SK-N-SH (cell line): ENCODE measurements around the gene ST6GALNAC3. TPM values are rescaled to one million over a fixed set of nuclear protein-coding genes. Genes with fewer than 3 reads are reported as not detected.

ENCODE experiments used
- CTCF ChIA-PET: fragments of 300-600, 350-600 bp; formaldehyde crosslinking; extraction: SDS; loops from one replicate; lab custom pipeline; 2021; lab: Yijun Ruan, JAX
- POLR2A ChIA-PET: fragments of 350-600 bp; sonication (Branson Sonifier 250); formaldehyde crosslinking; extraction: SDS; loops from one replicate; lab custom pipeline; 2020; ENCODE audit warnings: antibody characterized with exemption, inconsistent platforms; lab: Yijun Ruan, JAX
- DNase-seq: peaks from one replicate; pipeline ENCODE4 v3.0.0; 2012
- H2AFZ ChIP-seq: fragments of 200-600 bp; sonication (generic); 2 replicates; pipeline ENCODE4 v1.8.1; 2016; ENCODE audit warnings: antibody characterized with exemption, mild to moderate bottlenecking, low read depth
- H3F3A ChIP-seq: fragments of 200-600 bp; sonication (generic); replicated peaks from 2 replicates; pipeline ENCODE3; 2016; ENCODE audit warnings: antibody characterized with exemption, mild to moderate bottlenecking; ENCODE audit not compliant: insufficient read depth
- H3K27ac ChIP-seq, 2 experiments: fragments of 200-500 bp in 1 of 2; fragments of 200-600 bp in 1 of 2; sonication (Bioruptor generic) in 1 of 2; sonication (generic), shearing (Covaris generic) in 1 of 2; 2 replicates each; pipeline versions ENCODE4 v1.5.1 to v1.6.1; 2014 to 2016; ENCODE audit warnings: low read depth in 2 of 2, inconsistent platforms in 1 of 2, low read length in 1 of 2, mild to moderate bottlenecking in 1 of 2, mixed read lengths in 1 of 2
- H3K27me3 ChIP-seq: fragments of 200-600 bp; sonication (generic), shearing (Covaris generic); 2 replicates; pipeline ENCODE4 v1.6.1; 2016; ENCODE audit warnings: mixed run types; ENCODE audit not compliant: insufficient read depth
- H3K36me3 ChIP-seq, 2 experiments: fragments of 200-500 bp in 1 of 2; fragments of 200-600 bp in 1 of 2; sonication (Bioruptor generic) in 1 of 2; sonication (generic) in 1 of 2; replicated peaks in 1 of 2; 2 replicates each; pipeline versions ENCODE3 to v1.5.1; 2014 to 2016; ENCODE audit warnings: low read length in 1 of 2, mild to moderate bottlenecking in 1 of 2; ENCODE audit not compliant: insufficient read depth in 2 of 2, control insufficient read depth in 1 of 2
- H3K4me1 ChIP-seq, 2 experiments: fragments of 200-500 bp in 1 of 2; fragments of 200-600 bp in 1 of 2; sonication (Bioruptor generic) in 1 of 2; sonication (generic), shearing (Covaris generic) in 1 of 2; 2 replicates each; pipeline versions ENCODE4 v1.5.1 to v1.6.1; 2014 to 2016; ENCODE audit warnings: low read depth in 1 of 2, low read length in 1 of 2, mixed run types in 1 of 2; ENCODE audit not compliant: insufficient read depth in 2 of 2, control insufficient read depth in 1 of 2
- H3K4me2 ChIP-seq: fragments of 200-600 bp; sonication (generic), shearing (Covaris generic); 2 replicates; pipeline ENCODE4 v1.6.1; 2017; ENCODE audit warnings: mixed run types
- H3K4me3 ChIP-seq, 2 experiments: fragments of 200-500 bp in 1 of 2; fragments of 200-600 bp in 1 of 2; sonication (Bioruptor generic) in 1 of 2; sonication (generic), shearing (Covaris generic) in 1 of 2; 2 replicates each; pipeline versions ENCODE4 v1.5.1 to v1.8.1; 2014 to 2016; ENCODE audit warnings: low read depth in 2 of 2, inconsistent platforms in 1 of 2, low read length in 1 of 2, mild to moderate bottlenecking in 1 of 2, mixed read lengths in 1 of 2, moderate library complexity in 1 of 2
- H3K79me2 ChIP-seq: fragments of 200-600 bp; sonication (generic); 2 replicates; pipeline ENCODE4 v1.8.1; 2017; ENCODE audit warnings: mild to moderate bottlenecking; ENCODE audit not compliant: insufficient read depth
- H3K9ac ChIP-seq: fragments of 200-600 bp; sonication (generic); 2 replicates; pipeline ENCODE4 v1.6.1; 2017; ENCODE audit warnings: mixed run types
- H3K9me2 ChIP-seq: fragments of 200-600 bp; sonication (generic); 2 replicates; pipeline ENCODE4 v1.6.1; 2017; ENCODE audit warnings: mixed run types
- H3K9me3 ChIP-seq: fragments of 200-600 bp; sonication (generic); 2 replicates; pipeline ENCODE4 v1.6.1; 2017; ENCODE audit warnings: mixed run types, mild to moderate bottlenecking, moderate library complexity
- H4K20me1 ChIP-seq: fragments of 200-600 bp; sonication (generic); 2 replicates; pipeline ENCODE4 v1.6.1; 2017; ENCODE audit warnings: mild to moderate bottlenecking, mixed run types; ENCODE audit not compliant: insufficient read depth
- ELF1 ChIP-seq: IDR thresholded peaks from 2 replicates; pipeline ENCODE4 v1.4.0; 2012
- FOSL2 ChIP-seq: IDR thresholded peaks from 2 replicates; pipeline ENCODE4 v1.4.0; 2012; ENCODE audit warnings: low read depth, mild to moderate bottlenecking, moderate library complexity, borderline replicate concordance
- FOXM1 ChIP-seq: IDR thresholded peaks from 2 replicates; pipeline ENCODE4 v1.4.0; 2012; ENCODE audit warnings: low read depth, mild to moderate bottlenecking
- JUND ChIP-seq: IDR thresholded peaks from 2 replicates; pipeline ENCODE4 v1.4.0; 2012
- MEF2A ChIP-seq: IDR thresholded peaks from 2 replicates; pipeline ENCODE4 v1.4.0; 2012; ENCODE audit warnings: low read depth, borderline replicate concordance
- NFIC ChIP-seq: IDR thresholded peaks from 2 replicates; pipeline ENCODE4 v1.4.0; 2012; ENCODE audit warnings: borderline replicate concordance
- RXRA ChIP-seq: IDR thresholded peaks from 2 replicates; pipeline ENCODE4 v1.4.0; 2012; ENCODE audit warnings: low read depth, mild to moderate bottlenecking, borderline replicate concordance
- SMC3 ChIP-seq: IDR thresholded peaks from 2 replicates; pipeline ENCODE4 v1.6.1; 2012; ENCODE audit warnings: low read depth, low read length, improper control_type of control experiment
- YY1 ChIP-seq: IDR thresholded peaks from 2 replicates; pipeline ENCODE4 v1.4.0; 2012; ENCODE audit warnings: low read depth, mild to moderate bottlenecking
- WGBS: methylation state at CpG from one replicate; pipeline ENCODE4 v1.1.6; 2017; ENCODE audit warnings: low lambda C conversion rate; 5-methylcytosine and 5-hydroxymethylcytosine counted together
- polyA plus RNA-seq, 3 experiments: library from polyadenylated mRNA; depleted of rRNA; stranded (reverse); fragments of >200 nt; gene quantifications; 2 replicates each; pipeline ENCODE4 v1.2.3, GENCODE V29; 2012
- TF ChIP-seq, protein P1 (sequence below): fragments of 150-350 bp; IDR thresholded peaks from 2 replicates; pipeline ENCODE4 v1.6.1; 2016; ENCODE audit warnings: mild to moderate bottlenecking, low read depth, low read length
- TF ChIP-seq, protein P2 (sequence below): fragments of 150-350 bp; IDR thresholded peaks from 2 replicates; pipeline ENCODE4 v1.6.1; 2017; ENCODE audit warnings: antibody characterized with exemption, low read length, low read depth, borderline replicate concordance

The ST6GALNAC3 gene
- polyA plus RNA-seq, 1 of the 3 experiments (the other 2 are of a cell fraction) = 8.1 TPM

DNA sequence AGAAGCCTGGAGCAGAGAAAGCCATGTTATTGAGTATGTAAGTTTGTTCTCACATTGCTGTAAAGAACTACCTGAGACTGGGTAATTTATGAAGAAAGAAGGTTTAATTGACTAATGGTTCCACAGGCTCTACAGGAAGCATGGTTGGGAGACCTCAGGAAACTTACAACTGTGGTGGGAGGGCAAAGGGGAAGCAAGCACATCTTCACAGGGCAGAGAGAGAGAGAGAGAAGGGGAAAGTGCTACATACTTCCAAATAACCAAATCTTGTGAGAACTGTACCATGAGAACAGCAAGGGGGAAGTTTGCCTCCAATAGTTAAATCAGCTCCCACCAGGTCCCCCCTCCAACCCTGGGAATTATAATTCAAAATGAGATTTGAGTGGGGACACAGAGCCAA is 302.7 kb downstream of the ST6GALNAC3 start:
- Histone ChIP-seq H3K9me2 (no peaks in the 10 kb centered on the region), H3K4me1 (no peaks in the 10 kb centered on the region), H3K4me2 (no peak overlapping the region), H3K27me3 (no peaks in the 10 kb centered on the region), H3K9me3 (no peaks in the 10 kb centered on the region), H3K36me3 (no peaks in the 10 kb centered on the region), H4K20me1 (no peaks in the 10 kb centered on the region), H3F3A (no peaks in the 10 kb centered on the region), H3K79me2 (no peaks in the 10 kb centered on the region), H2AFZ (no peak overlapping the region)
- CTCF ChIA-PET = no interaction called here
- no peak for DNase-seq
- TF ChIP-seq, protein P1, sequence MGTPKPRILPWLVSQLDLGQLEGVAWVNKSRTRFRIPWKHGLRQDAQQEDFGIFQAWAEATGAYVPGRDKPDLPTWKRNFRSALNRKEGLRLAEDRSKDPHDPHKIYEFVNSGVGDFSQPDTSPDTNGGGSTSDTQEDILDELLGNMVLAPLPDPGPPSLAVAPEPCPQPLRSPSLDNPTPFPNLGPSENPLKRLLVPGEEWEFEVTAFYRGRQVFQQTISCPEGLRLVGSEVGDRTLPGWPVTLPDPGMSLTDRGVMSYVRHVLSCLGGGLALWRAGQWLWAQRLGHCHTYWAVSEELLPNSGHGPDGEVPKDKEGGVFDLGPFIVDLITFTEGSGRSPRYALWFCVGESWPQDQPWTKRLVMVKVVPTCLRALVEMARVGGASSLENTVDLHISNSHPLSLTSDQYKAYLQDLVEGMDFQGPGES = no peak
- TF ChIP-seq YY1 (no peak), FOXM1 (no peak), FOSL2 (no peak), RXRA (no peak), JUND (no peak), SMC3 (no peak), ELF1 (no peak), MEF2A (no peak), NFIC (no peak)
- TF ChIP-seq, all 33 proteins: peak for 0
- POLR2A ChIA-PET = no interaction called here
- no peak overlapping the region for H3K27ac ChIP-seq
- H3K4me3 ChIP-seq = no peak overlapping the region
- H3K9ac ChIP-seq = no peak overlapping the region

DNA sequence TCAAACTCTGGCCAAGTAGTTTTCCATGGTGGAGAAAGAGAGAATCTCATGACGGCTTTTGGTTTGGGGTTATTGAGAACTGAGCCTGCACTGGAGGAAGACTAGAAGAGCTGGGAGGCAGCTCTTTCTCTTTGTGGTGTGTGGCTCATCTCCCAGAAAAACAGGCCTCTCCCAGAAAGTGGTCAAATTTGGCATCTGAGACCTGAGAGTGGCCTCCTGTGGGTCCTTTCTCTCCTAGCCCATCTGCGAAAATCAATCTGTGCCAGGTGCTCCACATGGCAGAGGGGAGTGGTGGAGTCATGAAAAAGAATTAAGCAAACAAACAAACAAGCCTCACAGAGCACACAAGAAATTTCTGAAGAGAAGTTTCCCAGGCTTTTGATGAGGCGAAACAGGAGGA is 305.0 kb downstream of the ST6GALNAC3 start:
- H3K9me3 ChIP-seq = peaks cover 4% of the 10 kb centered on the region; the same call in 1 of the 2 replicates
- no peak overlapping the region for H3K4me2 ChIP-seq

More for the DNA sequence above, 305.0 kb downstream of the ST6GALNAC3 start:
- no peaks in the 10 kb centered on the region for H3F3A ChIP-seq
- peaks cover 0 to 8% of the 10 kb centered on the region in 2 experiments for H3K36me3 ChIP-seq
- no peak overlapping the region for H3K27ac ChIP-seq
- H3K79me2 ChIP-seq = no peaks in the 10 kb centered on the region
- H3K9me2 ChIP-seq = no peaks in the 10 kb centered on the region
- no peak overlapping the region for H3K4me3 ChIP-seq
- WGBS = 83% methylated on average over 3 of the region's 3 CpGs
- no peaks in the 10 kb centered on the region for H3K27me3 ChIP-seq
- H4K20me1 ChIP-seq = no peaks in the 10 kb centered on the region
- H3K9ac ChIP-seq = no peak overlapping the region
- TF ChIP-seq, protein P2, sequence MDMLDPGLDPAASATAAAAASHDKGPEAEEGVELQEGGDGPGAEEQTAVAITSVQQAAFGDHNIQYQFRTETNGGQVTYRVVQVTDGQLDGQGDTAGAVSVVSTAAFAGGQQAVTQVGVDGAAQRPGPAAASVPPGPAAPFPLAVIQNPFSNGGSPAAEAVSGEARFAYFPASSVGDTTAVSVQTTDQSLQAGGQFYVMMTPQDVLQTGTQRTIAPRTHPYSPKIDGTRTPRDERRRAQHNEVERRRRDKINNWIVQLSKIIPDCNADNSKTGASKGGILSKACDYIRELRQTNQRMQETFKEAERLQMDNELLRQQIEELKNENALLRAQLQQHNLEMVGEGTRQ = no peak
- ChIA-PET CTCF (no interaction called here), POLR2A (no interaction called here)
- H3K4me1 ChIP-seq = no peaks in the 10 kb centered on the region
- no peak overlapping the region for H2AFZ ChIP-seq
- no peak for DNase-seq
